HuH-7 (cell line): ENCODE results near the gene MVB12A.
A peak's percentile ranks its signal among the peaks of the same experiment; 100 is the strongest.

Experiments
- DNase-seq: peaks from one replicate; pipeline ENCODE4 v3.0.0; 2011; ENCODE audit warnings: low spot score

The MVB12A gene

DNA sequence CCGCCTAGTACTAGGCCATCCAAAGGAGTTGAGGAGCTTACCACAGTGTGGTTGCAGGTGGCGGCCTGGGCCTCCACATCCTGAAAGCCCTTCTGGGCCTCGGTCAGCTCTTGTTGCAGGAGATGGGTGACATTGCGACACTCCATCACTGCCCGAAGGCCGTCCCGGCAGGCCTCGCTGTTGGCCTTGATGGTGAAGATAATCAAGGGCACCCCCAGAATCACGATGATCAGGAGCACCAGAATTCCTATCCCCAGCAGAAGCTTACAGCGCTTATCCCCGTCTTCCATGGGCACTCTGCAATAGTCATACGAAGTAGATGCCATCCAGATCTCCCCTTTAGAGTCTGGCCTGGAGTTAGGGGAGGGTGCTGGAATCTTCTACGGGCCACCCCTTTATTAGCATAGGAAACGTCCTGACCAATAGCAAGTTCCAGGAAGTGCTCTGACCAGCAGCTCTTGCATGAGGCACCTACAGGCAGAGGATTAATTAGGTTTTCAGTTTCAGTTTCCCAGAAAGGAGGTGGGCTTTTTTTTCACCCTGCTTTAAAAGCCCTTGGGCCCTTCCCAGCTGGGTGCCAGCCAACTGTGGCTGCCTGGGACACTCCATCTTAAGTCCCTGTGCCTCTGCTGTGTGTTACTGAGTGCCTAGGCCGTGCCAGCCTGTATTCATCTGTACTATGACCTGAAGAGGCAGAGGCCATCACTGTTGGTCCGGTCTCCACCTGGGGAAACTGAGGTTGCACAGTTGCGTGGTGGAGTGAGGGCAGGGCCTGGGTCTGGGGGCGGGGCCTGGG lies 14.4 kb upstream of the MVB12A start, which contains the start of gene BST2:
BST2 (minus strand) TSS at position 381 of the 796 bp plus-strand sequence; CDS start at position 326, 55 bp downstream.
- DNase-seq: no peak

DNA sequence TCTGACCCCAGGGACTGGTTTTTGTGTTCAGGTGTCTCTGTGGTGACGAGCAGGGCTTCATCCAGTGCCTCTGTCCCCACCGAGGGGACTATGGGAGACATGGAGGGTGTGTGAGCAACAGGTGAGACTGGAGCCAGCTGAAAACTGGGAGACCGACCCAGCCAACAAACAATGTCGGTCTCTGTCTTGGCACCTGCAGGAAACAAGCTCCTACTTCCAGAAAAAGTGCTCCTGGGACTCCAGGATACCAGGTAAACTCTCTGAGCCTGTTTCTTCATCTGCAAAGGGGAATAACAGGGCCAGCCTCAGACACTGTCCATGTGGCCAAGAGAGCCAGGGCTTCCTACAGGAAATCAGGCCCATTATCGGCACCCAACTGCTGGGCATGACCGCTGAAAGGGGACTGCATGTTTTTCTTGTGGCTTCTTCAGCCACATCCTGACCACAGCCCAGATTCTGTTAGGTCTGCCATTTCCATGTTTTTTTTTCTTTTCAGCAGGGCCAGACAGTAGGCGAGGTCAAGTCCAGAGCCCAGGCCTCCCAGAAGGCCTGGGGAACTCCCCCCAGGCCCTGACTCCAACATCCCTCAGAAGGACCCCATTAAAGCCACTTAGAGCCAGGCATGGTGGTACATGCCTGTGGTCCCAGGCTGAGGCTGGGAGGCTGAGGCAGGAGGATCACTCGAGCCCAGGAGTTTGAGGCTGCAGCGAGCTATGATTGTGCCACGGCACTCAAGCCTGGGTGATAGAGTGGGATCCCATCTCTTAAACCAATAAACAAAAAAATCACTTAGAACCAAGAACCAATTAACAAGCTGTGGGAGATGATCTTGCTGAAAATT lies 13.6 kb upstream of the MVB12A start:
- no peak for DNase-seq

DNA sequence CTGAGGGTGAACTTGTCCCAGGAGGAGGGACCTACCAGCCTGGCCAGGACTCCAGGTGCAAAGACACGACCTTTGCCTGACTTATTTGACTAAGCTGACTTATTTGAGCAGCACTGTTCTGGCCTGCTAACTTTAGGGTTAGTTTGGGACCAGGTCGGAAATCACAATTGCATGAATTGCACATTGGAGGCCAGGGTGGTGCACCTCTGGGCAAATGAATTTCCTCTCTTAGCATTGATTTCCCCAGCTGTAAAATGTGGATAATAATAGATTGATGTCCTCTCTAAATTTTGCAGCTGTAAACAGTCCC lies 13.0 kb upstream of the MVB12A start:
- no peak for DNase-seq

DNA sequence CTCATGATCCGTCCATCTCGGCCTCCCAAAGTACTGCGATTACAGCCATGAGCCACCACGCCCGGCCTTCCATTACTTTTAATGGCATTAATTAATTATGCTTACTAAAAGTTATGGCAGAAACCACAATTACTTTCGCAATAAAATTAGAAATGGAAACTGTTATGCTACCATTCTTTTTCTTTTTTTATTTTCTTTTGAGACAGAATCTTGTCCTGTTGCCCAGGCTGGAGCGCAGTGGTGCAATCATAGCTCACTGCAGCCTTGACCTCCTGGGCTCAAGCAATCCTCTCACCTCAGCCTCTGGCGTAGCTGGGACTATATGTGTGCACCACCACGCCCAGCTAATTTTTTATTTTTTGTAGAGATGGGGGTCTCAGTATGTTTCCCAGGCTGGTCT lies 9.9 kb upstream of the MVB12A start:
- DNase-seq: no peak

DNA sequence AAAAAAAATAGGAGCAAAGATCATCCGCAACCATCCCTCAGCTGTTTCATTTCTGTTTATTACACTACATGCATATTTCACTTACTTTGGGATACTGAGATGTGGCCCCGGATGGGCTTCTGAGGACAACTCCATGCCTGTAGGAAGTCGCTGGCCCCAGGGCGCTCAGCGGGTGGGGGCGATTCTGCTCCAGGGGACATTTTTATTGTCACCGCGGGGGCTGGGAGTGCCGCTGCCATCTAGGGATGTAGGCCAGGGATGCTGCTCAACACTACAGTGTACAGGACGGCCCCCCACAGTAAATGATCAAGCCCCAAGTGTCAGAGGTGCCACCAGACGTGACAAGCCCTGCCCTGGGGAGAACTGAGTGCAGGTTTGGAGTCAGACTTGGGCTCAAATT lies 8.0 kb upstream of the MVB12A start:
- no peak for DNase-seq

DNA sequence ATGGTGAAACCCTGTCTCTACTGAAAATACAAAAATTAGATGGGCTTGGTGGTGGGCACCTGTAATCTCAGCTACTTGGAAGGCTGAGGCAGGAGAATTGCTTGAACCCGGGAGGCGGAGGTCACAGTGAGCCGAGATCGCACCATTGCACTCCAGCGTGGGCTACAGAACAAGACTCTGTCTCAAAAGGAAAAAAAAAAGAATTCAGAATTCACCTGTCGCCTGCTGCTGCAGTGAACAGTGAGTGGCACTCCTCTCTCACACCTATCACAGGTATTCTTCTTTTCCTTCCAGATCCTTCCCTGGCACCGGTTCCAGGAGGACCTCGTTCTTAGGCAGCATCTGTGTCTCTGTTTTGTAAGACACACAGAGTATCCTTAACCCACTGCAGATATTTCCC lies 5.8 kb upstream of the MVB12A start:
- DNase-seq: no peak

DNA sequence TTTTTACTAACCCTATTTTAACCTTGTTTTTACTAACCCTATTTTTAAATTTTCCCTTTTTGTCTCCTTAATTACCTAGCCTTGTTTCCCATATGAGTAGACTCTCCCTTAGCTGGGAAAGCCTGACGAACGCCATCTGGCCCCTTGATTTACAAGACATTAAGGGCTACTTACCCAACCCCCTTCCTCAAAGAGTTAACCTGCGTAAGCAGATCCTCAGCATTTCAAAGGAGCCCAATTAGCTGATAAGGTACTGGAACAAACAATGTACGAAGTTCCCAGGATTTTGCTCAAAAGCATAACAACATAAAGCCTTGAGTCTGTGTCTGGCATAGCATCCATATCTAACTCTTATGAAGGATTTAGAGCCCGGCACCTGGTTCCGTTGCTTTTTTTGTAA lies 4.7 kb upstream of the MVB12A start:
- no peak for DNase-seq

DNA sequence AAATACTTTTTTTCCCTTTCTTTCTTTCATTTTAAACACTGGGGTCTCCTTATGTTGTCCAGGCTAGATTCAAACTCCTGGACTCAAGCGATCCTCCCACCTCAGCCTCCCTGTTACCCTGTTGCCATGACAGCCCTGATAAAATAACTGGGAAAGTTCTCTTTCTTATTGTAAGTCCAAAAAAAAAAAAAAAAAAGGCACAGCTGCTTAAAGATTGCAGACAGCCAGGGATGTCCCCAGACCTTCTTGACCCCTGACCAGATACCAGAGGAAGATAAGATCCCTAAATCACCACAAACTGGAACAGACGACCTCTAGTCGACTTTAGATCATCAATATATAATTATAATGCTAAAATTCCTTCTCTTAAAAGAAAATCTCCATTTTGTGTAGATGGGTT lies 1.1 kb upstream of the MVB12A start:
- DNase-seq: no peak

DNA sequence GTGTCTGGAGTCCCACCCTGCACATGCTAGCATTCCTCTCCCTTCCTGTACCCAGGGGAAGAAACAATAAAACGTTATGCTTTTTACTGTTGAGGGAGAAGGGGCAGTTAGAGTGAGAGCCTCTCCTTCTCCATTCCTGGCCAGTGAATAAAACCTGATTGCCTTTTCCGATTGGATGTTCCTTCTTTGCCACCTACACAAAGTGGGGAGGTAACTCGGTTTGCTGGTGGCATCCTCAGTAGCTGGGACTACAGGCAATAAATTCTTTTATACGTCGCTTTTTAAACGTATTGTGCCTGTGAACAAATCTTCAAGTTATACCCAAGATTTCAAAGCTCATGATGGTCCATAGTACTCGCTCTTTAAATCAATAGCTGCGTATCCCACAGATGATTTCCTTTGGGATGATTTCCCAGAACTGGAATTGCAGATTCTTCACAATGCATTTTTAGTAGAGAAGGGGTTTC lies 660 bp upstream of the MVB12A start:
- DNase-seq: no peak

DNA sequence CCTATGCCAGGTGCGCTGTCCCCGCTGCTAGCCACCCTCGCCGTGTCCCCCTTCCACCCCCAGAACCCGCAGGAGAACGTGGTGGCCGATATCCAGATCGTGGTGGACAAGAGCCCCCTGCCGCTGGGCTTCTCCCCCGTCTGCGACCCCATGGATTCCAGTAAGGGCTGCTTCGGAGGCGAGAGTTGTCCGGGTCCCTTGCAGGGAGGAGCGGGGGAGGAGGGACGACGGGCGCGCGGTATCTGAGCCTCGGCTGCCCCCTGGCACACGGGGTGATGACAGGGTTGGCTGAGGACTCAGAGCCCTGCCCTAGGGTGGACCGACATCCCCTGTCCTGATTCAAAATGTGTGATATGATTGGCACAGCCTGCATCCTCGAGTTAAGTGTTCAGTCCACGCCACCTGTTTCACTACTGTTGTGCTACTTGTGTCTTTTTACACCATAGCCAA lies 653 bp downstream of the MVB12A start:
- DNase-seq: no peak

DNA sequence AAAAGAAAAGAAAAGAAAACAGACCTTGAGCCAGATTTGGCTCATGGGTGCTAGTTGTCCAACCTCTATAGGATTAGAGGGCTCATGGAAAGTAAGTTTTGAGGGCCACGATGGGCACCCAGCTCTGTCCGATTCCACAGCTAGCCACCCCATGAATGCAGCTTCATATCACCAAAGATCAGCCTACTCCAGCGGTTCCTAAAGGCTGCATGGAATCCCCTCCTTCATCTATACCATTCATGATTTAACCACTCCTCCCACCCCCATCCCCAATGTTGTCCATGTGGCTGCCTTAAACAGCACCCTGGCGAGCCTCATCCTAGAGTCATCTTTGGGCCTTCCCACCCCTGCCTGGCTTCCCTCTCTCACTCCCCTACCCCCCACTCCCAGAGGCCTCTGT lies 2.1 kb downstream of the MVB12A start:
- no peak for DNase-seq

DNA sequence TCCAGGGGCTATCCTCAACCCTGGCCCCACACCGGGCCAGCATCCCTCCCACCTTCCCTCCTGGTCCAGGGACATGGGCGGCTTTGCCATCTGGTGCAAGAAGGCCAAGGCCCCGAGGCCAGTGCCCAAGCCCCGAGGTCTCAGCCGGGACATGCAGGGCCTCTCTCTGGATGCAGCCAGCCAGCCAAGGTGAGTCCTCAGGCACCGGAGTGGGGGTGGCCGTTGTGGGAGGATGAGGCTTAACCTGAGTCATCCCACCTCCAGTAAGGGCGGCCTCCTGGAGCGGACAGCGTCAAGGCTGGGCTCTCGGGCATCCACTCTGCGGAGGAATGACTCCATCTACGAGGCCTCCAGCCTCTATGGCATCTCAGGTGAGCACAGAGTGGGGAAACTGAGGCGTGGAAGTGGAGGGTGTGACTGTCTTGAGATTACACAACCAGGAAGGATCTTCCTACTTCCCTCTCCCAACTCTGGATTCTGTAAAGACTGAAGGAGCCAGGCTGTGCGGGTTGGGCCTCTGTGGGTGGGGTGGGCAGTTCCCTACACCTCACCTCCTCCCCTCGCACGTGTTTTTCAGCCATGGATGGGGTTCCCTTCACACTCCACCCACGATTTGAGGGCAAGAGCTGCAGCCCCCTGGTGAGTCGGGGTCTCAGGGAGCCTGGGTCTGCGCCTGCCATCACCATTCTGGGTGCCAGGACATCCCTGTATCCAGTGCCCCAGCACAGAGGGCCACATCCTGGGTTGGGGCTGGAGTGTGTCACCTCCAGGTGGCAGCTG lies 3.8 kb downstream of the MVB12A start:
- DNase-seq: no peak

DNA sequence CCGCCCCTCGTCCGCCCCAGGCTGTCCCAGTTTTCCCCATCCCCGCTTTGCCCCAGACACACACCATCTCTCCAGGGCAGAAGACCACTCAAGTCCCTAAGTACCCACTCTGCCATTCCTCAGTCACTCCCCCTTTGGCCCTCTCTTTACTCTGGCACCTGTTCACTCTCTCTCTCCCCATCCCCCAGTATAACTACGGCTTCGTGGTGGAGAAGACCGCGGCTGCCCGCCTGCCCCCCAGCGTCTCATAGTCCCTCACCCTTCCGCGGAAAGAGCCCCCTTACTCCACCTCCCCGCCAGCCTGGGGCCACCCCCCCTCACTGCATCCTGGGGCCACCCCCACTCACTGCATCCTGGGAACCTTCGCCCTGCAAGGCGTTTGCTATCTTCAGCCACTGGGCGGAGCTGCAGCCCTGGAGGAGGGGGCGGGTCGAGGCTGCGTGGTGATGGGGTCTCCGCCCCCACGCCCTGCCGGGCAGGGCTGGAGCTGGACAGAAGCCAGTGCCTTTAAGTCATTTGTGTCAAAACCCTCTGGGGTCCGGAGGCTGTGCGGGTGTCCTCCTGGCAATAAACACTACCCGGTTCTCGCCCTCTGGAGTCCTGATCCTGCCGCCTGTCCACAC lies 5.0 kb downstream of the MVB12A start:
- DNase-seq: peak; percentile 58

DNA sequence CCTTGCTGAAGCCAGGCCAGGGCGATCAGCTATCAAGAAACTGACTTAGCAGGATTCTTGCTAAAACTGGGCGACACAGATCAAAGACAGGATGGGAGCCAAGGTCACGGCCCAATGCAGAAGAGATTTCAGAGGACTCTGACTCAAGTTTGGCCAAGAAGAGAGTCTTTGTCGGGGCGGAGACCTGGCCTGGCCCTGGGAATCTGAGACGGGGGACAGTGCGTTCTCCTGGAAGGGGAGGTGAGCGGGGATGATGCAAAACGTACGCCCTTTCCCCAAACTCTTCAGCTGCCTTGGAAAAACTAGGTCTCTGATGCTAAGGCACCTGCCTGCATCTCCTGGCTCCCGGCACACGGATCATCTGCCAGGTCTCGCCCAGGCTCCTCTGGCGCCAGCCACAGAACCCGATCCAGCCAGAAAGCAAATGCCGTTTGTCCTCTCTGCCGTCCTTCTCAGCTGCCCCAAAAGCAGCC lies 9.8 kb downstream of the MVB12A start:
- no peak for DNase-seq

DNA sequence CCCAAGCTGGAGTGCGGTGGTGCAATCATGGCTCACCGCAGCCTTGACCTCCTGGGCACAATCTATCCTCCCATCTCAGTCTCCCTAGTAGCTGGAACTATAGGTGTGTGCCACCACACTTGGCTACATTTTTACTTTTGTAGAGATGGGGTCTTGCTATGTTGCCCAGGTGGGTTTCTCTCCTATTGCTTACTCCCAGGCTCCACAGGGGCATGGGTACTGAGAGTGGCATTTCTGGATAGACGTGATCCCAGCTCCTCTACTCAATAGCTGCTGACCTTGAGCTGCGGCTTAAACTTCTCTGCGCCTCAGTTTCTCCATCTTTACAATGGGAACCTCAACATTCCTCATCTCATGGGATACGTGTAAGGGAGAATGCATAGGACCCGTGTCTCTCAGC lies 11.6 kb downstream of the MVB12A start:
- DNase-seq: no peak

DNA sequence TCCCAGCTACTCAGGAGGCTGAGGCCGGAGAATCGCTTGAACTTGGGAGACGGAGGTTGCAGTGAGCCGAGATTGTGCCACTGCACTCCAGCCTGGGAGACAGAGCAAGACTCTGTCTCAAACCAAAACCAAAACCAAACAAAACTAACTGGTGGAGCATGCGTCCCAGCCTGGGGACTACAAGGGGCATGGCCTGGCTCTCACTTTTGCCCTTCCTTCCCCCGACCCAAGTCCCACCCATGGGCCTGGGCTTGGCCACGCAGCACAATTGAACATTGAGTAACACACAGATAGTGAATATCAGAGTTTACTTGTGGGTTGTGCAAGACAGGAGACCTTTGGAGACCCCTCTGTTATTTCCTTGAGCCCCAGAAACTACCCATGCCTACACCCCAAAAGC lies 15.4 kb downstream of the MVB12A start:
- no peak for DNase-seq

DNA sequence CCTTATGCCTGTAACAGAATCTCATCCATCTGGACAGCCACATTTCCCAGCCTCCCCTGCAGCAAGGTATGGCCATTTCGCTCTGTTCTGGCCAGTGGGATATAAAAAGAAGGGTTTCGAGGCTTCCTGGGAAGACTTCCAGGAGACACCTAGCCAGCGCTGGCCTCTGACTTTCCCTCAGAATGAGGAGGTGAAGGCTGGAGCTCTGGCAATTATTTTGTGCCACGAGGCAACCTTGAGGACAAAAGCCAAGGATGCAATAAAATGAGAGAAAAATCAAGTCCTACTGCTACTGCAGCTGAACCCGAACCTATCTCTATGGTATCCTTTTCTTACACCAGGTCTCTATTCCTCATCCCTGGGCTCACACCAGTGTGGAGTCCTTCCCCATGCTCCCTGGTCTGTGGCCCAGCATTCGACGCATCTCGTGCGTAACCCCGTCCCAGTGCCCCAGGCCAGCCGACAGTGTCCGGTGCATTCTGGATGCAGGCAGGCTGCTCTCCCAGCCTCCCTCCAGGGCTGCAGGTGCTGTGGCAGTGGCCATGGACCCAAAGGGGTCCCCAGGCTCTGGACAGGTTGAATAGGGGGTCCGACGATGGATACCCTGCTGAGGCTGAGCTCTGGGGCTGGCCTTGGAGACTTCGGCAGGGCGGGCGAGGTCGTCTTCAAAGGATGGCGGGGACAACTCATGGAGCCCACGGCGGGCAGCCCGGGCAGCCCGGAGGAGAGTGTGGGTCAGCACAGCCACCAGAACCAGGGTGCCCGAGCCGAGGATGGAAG lies 16.4 kb downstream of the MVB12A start:
- DNase-seq: no peak

DNA sequence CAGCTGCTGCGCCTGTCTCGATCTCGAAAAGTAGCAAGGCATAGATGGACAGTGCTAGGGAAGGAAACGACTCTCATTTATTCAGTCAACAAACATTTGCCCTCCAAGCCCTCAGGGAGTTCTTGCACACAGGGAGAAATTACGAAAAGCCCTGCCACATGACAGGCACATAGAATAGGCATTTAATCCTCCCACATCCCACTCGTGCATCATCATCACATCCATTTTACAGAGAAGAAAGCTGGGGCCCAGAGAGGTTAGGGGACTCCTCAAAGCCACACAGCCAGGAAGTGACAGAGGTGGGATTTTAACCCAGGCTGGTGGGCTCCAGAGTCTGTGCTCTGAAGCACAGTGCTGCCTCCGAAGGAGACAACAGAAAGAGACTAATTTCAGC lies 17.0 kb downstream of the MVB12A start:
- no peak for DNase-seq

DNA sequence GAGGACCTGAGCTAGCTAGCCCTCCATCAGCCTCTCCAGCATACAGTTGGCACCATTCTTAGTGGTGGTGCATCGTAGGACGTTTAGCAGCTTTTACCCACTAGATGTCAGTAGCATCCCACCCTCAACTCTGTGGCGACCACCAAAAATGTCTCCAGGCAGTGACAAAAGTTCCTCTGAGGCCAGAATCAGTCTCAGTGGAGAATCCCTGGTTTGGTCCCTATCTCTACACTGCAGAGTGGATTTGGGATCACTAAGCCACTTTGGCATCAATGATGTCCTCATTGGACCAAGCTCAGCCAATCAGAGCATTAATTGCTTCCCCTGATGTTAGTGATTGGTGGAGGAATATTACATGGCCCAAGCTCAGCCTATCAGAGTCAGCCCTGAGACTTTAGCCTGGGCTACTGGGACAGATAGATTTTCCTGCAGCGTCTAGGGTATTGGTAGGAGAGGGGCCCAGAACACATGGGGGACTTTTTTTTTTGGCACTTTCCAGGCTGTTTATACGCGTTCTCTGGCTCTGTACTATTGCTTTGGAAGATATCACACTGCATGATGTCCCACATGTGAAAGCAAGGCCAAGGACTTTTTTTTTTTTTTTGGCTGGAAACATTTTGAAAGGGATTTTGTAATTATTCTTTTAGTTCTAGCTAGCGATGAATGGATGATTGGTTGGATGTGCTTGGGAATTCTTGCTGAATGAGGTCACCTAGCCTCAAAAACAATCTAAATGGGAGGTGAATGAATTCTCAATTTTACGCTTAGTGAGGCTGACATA lies 21.6 kb downstream of the MVB12A start:
- DNase-seq: no peak

DNA sequence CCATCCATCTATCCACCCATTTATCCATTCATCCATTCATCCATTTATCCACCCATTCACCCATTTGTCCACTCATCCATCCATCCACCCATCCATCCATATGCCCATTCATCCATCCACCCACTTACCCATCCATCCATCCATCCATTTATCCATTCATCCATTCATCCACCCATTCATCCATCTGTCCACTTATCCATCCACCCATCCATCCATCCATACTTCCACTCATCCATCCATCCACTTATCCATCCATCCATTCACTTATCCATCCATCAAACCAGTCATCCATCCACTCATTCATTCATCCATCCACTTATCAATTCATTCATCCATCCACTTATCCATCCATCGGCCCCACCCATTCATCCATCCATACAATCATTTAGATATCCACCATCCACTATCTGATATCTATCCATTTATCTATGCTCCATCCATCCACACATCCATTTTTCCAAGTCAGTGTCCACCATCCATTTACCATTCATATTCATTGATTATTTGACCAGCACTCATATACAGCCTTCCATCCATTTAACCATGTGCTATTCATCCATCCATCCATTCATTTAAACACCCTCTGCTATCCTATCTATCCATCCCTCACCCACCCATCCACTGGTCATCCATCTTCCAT lies 25.8 kb downstream of the MVB12A start:
- DNase-seq: no peak
